ENCODE data around the gene GGTA1.
"Not testable (repeated sequence)": the region's sequence is repeated elsewhere in the genome, so short reads cannot be mapped to it uniquely, and the experiment has no call there.

GGTA1 gene

DNA sequence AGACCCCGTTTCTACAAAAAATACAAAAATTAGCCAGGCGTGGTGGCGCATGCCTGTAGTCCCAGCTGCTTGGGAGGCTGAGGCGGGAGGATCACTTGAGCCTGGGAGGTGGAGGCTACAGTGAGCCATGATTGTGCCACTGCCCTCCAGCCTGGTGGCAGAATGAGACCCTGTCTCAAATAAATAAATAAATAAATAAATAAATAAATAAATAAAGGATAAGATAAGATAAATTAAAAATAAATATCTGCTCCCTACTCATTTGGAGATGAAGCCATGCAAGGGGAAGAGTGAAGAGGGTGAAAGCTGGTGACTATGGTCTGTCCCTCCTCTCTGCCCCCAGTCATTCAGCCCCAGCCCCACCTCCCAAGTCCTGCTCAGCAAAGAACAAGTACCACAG is 41.2 kb downstream of the GGTA1 start:
- DNase-seq (ENCODE audit: low read depth in 2 of 2), result not testable (repeated sequence)

GRCh38 chr9:121455527-121456239 is 44.0 kb downstream of the GGTA1 start:
- no peak for DNase-seq (ENCODE audit: low read depth in 2 of 2)

DNA sequence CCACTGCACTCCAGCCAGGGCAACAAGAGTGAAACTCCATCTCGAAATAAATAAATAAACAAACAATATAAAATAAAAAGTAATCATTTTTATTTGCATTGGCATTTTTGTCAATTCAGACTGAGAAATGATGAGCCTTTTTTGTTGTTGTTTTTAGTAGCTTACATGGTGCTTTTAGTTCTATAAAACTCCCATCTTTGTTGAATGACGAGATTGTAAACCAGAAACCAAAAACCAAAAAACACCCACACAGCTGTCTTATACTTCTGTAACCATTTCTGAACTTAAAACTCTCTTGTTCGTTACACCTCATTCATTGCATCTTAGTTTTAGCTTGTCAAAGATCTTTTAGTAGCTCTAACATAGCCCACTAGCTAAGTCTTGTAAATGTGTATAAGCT is 44.7 kb downstream of the GGTA1 start:
- DNase-seq (ENCODE audit: low read depth in 2 of 2), result no peak

GRCh38 chr9:121453232-121453892 is 46.3 kb downstream of the GGTA1 start:
- DNase-seq (ENCODE audit: low read depth in 2 of 2), result no peak

DNA sequence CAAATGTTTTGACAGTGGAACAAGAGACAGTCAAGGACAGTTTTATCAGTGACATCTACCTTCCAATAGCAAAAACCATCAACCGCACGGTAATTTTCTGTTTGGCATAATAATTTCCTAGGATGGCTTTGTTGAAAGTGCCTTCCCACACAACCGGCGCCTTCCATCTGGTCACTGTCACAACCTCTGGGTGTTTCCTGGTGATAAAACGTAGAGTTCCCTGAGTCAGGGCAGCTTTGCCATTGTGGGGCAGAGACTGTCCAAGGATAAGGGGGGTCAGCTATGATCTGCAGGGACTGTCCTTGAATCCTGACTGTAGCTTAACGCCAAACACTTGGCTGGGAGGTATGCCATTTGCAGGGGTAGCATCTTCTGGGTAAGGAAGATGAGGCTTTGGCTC is 47.6 kb downstream of the GGTA1 start:
- DNase-seq (ENCODE audit: low read depth in 2 of 2), result no peak

DNA sequence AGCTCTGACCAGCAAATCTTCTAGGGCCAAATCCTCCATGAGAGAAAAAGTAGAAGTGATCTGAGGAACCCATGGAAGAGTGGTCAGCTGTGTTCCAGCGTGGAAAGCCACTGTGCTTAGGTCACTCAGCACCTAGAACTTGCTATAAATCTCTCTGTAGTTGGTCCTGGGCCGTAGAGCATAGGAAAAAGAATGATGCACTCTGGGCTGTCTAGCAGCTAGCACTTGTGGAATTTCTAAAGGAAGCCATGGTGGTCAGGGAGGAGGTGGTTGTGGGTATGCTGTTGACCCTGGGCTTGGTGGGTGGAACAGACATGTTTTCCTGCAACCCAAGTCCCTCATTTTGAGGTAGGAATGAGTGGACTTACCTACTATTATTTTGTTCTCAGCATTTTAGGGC is 48.1 kb downstream of the GGTA1 start:
- no peak for DNase-seq (ENCODE audit: low read depth in 2 of 2)

- DNase-seq (ENCODE audit: low read depth in 2 of 2), result no peak
These were observed 49.4 kb downstream of the GGTA1 start for GRCh38 chr9:121450241-121450640.

- no peak for DNase-seq (ENCODE audit: low read depth in 2 of 2)
These were observed 49.9 kb downstream of the GGTA1 start for GRCh38 chr9:121449786-121450185.

DNA sequence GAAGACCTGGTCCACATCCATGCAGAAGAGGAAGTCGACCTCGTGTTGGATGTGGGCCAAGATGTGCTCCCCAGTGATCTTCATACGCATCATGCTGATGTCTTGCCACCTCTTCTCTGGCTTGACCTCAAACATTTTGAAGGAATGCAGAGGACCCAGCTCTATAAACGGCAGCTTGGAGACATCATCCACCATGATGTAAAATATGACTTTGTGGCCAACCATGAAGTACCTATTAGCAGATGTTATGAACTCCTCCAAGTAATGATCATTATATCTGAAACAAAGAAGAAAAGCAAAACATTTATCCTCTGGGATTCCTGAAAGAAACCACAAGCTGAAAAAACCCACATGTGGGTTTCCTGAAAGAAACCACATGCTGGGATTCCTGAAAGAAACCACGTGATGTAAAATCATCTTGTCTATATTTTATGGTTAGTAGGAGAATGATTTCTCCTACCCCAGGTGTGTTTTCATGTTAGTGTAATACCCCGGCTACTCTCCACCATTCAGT is 52.3 kb downstream of the GGTA1 start:
- DNase-seq (ENCODE audit: low read depth in 2 of 2), result peak; percentile 85 to 87

- DNase-seq (ENCODE audit: low read depth in 2 of 2), result no peak
These were observed 53.7 kb downstream of the GGTA1 start for GRCh38 chr9:121445986-121446385.

- no peak for DNase-seq (ENCODE audit: low read depth in 2 of 2)
These were observed 55.7 kb downstream of the GGTA1 start for GRCh38 chr9:121443981-121444380.

DNA sequence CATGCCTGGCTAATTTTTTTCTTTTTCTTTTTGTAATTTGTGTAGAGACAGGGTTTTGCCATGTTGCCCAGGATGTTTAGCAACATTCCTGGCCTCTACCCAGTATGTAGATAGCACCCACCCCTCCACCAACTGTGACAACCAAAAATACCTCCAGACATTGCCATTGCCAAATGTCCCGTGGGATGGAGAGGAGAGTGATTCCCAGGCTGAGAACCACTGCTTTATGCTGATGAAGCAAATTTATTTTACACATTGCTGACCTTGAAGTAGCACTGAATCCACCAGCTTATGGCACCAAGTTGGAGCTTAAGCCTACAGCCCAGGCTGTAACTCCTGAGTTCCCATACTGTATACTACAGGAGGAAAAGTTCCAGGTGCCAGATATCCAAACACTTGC is 58.5 kb downstream of the GGTA1 start:
- no peak for DNase-seq (ENCODE audit: low read depth in 2 of 2)

DNA sequence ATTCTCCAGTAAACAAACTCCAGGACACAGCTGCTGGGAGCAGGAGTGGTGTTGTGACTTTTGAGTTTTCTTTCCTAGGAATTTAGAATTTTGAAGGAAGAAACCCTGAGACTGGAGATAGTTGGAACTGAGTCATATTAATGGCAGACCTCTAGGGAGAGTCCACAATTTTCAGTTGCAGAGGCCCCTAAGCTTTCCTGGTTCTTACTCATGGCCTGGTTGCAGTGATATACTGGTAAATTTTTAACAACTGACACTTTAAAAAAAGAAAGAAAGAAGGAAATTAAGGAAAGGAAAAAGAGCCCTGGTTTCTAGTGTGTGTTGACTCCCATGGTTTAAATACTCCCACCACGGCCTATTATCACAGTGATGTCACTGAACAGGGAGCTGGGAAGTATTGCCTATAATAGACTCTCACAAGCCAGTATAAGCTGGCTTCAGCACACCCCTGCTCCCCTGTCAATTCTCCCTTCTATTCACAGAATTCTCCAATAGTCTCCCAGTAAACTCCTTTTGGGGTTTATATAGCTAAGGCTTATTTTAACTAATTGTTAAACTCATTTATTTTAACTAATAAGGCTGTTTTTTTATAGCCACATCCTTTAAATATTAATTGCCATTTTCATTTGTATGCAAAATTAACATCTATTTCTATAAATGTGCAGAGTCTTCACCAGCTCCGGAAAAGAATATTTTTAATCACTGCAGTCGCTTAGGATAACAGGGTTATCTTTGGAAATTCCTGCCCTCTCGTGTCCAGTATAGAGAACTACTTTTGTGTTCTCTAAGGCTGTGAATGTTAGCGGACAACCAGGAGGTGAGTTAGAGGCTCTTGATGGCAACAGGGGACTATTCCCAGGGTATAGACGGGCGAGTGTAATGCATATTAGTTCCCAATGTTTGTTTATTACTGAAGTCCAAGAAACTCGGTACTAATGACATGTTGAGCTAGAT is 59.7 kb downstream of the GGTA1 start:
- DNase-seq (ENCODE audit: low read depth in 2 of 2), result no peak

GRCh38 chr9:121439016-121439415 is 60.6 kb downstream of the GGTA1 start:
- no peak for DNase-seq (ENCODE audit: low read depth in 2 of 2)

GRCh38 chr9:121437891-121438290 is 61.8 kb downstream of the GGTA1 start:
- DNase-seq (ENCODE audit: low read depth in 2 of 2), result no peak

DNA sequence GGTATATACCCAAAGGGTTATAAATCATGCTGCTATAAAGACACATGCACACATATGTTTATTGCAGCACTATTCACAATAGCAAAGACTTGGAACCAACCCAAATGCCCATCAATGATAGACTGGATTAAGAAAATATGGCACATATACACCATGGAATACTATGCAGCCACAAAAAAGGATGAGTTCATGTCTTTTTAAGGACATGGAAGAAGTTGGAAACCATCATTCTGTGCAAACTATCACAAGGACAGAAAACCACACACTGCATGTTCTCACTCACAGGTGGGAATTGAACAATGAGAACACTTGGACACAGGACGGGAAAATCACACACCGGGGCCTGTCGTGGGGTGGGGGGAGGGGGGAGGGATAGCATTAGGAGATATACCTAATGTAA is 62.6 kb downstream of the GGTA1 start:
- not testable (repeated sequence) for DNase-seq (ENCODE audit: low read depth in 2 of 2)

GRCh38 chr9:121434969-121435368 is 64.7 kb downstream of the GGTA1 start:
- DNase-seq (ENCODE audit: low read depth in 2 of 2), result peak; percentile 23 to 29

- DNase-seq (ENCODE audit: low read depth in 2 of 2), result no peak
These were observed 71.7 kb downstream of the GGTA1 start for GRCh38 chr9:121427899-121428298.

- no peak for DNase-seq (ENCODE audit: low read depth in 2 of 2)
These were observed 75.6 kb downstream of the GGTA1 start for GRCh38 chr9:121424024-121424432.

DNA sequence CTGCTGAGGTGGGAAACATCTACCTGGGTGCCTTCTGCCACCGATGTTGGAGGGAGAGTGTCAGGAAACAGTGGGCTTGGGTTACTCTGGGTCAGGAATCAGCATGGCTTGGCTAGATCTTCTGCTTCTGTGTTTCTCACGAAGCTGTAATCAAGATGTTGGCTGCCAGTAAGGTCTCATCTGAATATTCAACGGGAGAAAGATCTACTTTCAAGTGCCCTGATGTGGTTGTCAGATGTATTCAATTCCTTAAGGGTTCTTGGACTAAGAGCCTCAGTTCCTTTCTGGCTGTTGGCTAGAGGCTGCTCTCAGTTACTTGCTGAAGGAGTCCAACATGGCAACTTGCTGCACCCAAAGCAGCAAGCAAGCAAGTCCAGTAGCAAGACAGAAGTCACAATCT is 87.7 kb downstream of the GGTA1 start:
- DNase-seq (ENCODE audit: low read depth in 2 of 2), result no peak

DNA sequence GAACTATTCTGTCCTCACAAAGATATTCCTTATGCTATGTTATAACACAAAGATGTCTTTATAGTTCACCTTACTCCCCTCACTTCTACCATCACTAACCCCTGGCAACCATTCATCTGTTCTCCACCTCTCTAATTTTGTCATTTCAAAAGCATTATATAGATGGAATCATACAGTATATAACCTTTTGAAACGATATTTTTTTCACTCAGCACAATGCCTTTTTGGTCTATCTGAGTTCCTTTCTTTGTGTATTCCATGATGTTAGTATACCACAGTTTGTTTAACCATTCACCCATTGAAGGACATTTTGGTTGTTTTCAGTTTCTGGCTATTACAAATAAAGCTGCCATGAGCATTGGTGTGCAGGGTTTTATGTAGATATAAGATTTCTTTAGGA is 93.7 kb downstream of the GGTA1 start:
- DNase-seq (ENCODE audit: low read depth in 2 of 2), result no peak
